CD4-positive, alpha-beta T cell treated with Interleukin-15 for 4 hours (primary cell): ENCODE measurements around the gene APBA1.

Source experiments
- DNase-seq: peaks from one replicate; pipeline ENCODE4 v3.0.0-alpha.2; 2020; ENCODE audit warnings: low spot score

Gene APBA1

GRCh38 chr9:69657269-69657668 is 14.9 kb downstream of the APBA1 start:
- no peak for DNase-seq

DNA sequence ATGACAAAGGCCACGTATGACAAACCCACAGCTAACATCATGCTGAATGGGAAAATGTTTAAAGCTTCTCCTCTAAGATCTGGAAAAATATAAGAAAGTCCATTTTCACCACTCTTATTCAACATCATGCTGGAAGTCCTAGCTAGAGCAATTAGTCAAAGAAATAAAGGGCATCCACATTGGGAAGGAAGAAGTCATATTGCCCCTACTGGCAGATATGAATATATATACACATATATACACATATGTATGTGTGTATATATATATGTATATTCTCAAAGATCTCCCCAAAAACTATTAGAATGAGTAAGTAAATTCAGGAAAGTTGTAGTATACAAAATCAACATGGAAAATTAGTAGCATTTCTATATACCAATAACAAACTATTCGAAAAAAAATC is 17.1 kb downstream of the APBA1 start:
- no peak for DNase-seq

GRCh38 chr9:69653261-69653660 is 18.9 kb downstream of the APBA1 start:
- no peak for DNase-seq

DNA sequence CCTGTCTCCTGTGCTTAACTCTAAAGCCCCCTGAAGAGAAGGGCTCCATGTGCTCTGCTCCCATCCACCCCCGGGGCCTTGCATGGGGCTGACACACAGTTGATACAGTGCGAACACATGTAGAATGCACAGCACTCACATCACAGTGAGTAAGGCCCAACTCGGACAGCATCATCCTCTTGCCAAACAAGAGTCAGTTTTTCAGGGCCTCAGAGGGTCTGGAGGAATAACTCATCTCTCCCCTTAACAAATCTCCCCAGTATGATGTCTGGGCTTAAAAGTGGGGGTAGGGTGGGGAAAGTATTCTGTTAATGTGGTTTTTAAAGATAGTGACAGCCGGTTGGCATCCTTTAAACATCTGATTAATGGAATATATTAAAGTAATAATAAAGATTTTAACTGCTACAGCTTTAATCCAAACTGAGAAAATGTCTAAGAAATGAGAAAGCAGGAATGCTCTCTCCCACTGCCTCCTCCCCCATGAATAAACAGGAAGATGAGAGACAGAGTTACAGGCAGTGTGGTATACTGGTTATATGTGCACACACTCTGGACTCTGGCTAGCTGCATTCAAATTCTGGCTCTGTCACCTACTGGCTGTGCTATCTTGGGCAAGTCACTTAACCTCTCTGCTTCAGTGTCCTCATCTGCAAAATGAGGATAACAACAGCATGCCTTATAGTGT is 22.5 kb downstream of the APBA1 start:
- no peak for DNase-seq

GRCh38 chr9:69647804-69648203 is 24.4 kb downstream of the APBA1 start:
- no peak for DNase-seq

- DNase-seq: no peak
Observed at GRCh38 chr9:69646810-69647209, 25.4 kb downstream of the APBA1 start.

- no peak for DNase-seq
Observed at GRCh38 chr9:69645488-69645887, 26.7 kb downstream of the APBA1 start.

DNA sequence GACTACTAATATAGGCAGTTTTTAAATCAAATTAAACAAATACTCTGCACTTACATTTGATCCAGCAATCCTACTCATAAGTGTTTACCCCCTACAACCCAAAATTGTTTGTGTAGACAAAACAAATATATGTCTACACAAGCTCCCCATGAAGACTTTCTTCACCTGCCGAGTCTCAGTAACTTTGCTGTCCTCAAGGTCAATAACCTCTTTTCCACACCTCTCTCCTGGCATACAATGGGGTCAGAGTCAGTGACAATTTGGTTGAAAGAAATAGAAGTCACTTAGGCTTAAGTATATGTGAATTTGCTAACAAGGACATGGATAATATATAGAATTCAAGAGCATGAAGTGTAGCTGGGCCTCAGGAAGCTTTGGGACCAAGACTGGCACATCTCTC is 29.1 kb downstream of the APBA1 start:
- DNase-seq: no peak

DNA sequence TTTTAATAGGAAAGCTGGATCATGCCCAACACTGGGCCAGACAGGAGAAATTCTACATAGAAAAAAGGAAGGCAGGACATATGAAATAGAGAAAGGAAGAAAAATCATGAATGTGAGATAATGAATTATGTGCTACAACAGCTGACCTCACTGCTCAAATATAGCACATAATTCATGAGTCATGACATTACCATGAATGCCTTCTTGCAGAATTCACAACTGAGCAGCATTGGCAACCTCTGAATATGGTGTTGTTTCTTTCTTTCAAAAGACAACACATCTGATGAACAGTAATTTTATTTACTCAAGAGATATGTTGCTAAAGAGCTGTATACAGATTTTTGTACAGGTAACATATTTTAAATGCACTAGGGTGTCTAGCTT is 34.4 kb downstream of the APBA1 start:
- no peak for DNase-seq

GRCh38 chr9:69637193-69637816 is 34.9 kb downstream of the APBA1 start:
- DNase-seq: no peak

DNA sequence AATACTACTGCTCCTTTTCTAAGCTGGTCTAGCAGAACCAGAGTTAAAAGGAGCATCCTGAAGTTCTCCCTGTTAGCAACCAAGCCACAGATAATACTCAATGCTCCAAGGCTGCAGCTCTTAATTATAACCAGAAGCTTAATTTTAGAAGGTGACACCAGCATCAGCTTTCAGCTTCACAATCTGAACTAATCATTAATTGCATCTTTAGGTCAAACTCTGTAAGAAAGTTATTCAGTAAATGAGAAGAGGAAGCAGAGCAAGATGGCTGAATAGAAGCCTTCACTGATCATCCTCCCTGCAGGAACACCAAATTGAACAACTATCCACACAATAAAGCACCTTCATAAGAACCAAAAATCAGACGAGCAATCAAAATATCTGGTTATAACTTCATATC is 38.5 kb downstream of the APBA1 start:
- DNase-seq: no peak

DNA sequence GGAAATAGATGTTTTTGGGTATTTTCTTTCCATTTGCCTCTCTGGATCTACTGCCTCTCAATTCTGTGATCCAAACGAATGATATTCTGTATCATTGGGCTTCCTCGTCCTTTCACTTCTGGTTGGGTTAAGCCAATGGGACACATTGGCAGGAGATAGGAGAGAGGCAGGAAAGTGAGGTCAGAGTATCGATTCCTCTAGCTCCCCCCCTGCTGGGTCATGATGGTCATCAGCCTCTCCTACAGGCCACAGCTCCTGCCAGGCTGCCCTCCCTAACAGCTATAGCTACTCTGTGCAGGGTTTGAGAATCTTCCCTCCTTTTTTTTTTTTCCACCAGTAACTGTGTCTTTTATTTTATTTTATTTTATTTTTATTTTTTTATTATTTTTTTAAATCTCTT is 39.4 kb downstream of the APBA1 start:
- DNase-seq: no peak

DNA sequence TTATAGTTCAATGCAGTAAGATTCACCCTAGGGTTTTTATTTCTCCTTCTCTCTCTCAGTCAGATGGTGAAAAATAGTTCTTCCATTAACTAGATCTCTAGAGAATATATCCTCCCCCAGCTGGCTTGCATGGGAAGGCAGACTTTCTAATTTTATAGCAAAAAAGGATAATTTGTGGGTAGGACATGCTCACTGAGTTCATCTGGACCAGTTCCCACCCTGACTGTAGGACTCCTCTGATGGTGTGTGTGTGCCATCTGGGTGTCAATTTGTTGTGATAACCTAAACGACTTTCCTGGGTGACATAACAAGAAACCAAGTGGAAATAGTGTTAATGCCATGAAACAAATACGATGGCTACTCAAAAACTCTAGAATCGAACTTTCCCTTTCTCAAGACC is 44.9 kb downstream of the APBA1 start:
- DNase-seq: no peak

GRCh38 chr9:69623276-69623675 is 48.9 kb downstream of the APBA1 start:
- no peak for DNase-seq

- no peak for DNase-seq
Observed at GRCh38 chr9:69622676-69623075, 49.5 kb downstream of the APBA1 start.

- DNase-seq: no peak
Observed at GRCh38 chr9:69621730-69622460, 50.3 kb downstream of the APBA1 start.

DNA sequence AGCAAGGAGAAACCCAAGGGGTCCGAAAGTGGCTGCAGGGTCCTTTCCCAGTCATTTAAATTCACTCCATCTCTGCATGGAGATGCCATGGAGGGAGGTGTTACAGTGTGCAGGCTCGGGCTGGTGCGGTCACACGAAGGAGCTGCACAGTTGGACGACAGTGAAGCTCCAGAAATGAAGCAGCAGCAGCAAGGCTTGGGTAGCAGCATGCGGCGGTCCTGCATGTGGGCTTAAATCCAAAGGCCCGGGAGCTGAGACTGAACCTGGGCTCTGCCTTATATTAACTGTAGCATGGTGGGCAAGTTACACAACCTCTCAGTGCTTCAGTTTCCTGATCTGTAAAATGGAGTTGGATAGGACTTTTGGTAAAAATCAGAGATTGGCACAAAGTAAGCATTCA is 51.4 kb downstream of the APBA1 start:
- no peak for DNase-seq

DNA sequence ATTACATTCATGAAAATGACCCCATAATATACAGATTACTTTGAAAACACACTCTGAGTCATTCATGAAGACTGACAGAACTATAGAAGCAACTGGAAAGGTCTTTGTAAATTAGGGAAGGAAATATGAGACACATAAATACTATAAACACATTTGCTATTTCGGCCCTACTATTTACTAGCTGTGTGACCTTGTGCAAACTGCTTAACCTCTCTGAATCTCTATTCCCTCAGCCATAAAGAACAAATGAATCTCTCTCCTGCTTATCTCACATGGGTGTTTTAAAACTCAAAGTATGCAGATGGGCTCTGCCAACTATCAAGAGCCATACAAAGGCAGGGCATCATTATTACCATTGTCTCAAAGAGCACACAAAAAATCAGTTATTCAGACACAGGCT is 52.9 kb downstream of the APBA1 start:
- DNase-seq: no peak

DNA sequence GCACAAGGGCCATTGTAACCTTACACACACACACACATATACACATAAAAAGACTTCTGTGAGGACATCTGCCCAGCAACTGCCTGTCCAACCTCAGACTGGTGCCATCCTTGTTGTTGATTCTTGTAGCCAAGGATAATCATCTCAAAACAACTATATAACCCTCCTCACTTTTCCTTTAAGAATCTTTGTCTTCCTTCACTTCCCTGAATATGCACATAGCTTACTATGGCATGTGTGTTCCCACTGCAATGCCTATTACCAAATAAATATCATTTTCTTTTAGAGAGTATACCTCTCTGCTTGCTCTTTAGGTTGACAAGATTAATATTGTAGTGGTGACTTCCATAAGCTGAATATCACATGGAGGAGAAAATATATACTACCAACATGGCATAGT is 55.2 kb downstream of the APBA1 start:
- no peak for DNase-seq

DNA sequence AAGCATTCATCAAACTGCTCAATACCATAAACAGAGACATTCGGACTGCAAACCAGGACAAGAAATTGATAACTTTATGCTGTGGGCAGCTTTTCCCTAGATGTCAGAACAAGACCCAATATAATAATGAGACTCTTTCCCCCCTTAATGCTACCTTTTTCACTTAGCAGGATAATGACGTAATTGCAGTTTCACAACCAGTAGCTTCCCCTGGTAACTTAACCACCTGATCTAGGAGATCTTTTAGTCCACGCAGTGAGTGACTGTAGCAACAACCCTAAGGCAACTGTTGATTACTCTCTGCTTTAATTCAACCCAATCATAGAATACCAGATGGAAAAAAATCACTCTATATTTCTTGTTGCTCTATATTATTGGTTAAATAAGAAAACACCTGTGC is 56.3 kb downstream of the APBA1 start:
- no peak for DNase-seq

GRCh38 chr9:69611221-69611620 is 61.0 kb downstream of the APBA1 start:
- DNase-seq: no peak

GRCh38 chr9:69609156-69609555 is 63.0 kb downstream of the APBA1 start:
- no peak for DNase-seq

GRCh38 chr9:69606089-69606488 is 66.1 kb downstream of the APBA1 start:
- no peak for DNase-seq

GRCh38 chr9:69605406-69605805 is 66.8 kb downstream of the APBA1 start:
- DNase-seq: no peak
